NCI-H774 (cell line): ENCODE results near the gene NPLOC4.
A peak's percentile ranks its signal among the peaks of the same experiment; 100 is the strongest.
"Not testable (repeated sequence)": the region's sequence is repeated elsewhere in the genome, so short reads cannot be mapped to it uniquely, and the experiment has no call there.

ENCODE experiments used
- DNase-seq: peaks from one replicate; lab custom pipeline; 2025; lab: John Stamatoyannopoulos, UW

The NPLOC4 gene

GRCh38 chr17:81533339-81534141 lies 103.4 kb downstream of the NPLOC4 start:
- no peak for DNase-seq

- no peak for DNase-seq
Observed at GRCh38 chr17:81532490-81533287, 104.2 kb downstream of the NPLOC4 start.

- not testable (repeated sequence) for DNase-seq
Observed at GRCh38 chr17:81531998-81532404, 104.9 kb downstream of the NPLOC4 start.

GRCh38 chr17:81531013-81531412 lies 105.9 kb downstream of the NPLOC4 start:
- DNase-seq, result not testable (repeated sequence)

GRCh38 chr17:81529437-81529803 lies 107.5 kb downstream of the NPLOC4 start:
- no peak for DNase-seq

GRCh38 chr17:81528651-81529436 lies 108.1 kb downstream of the NPLOC4 start:
- DNase-seq, result peak; percentile 72

GRCh38 chr17:81528384-81528650 lies 108.6 kb downstream of the NPLOC4 start:
- no peak for DNase-seq

- no peak for DNase-seq
Observed at GRCh38 chr17:81527591-81528383, 109.1 kb downstream of the NPLOC4 start, which contains the start of gene FSCN2. Gene FSCN2, plus strand, starts transcription at chr17:81528377. Its CDS starts 155 bp downstream, at chr17:81528532.

GRCh38 chr17:81526662-81527571 lies 110.0 kb downstream of the NPLOC4 start:
- DNase-seq, result no peak

GRCh38 chr17:81524865-81525159 lies 112.1 kb downstream of the NPLOC4 start:
- no peak for DNase-seq

- DNase-seq, result peak; percentile 40
Observed at GRCh38 chr17:81524039-81524864, 112.7 kb downstream of the NPLOC4 start.

GRCh38 chr17:81523402-81524038 lies 113.4 kb downstream of the NPLOC4 start:
- peak; percentile 88 for DNase-seq

- DNase-seq, result no peak
Observed at GRCh38 chr17:81522491-81523401, 114.2 kb downstream of the NPLOC4 start.

GRCh38 chr17:81520021-81520901 lies 116.7 kb downstream of the NPLOC4 start:
- no peak for DNase-seq

GRCh38 chr17:81519284-81520020 lies 117.5 kb downstream of the NPLOC4 start:
- peak; percentile 75 for DNase-seq

- DNase-seq, result peak; percentile 51
Observed at GRCh38 chr17:81518785-81519283, 118.1 kb downstream of the NPLOC4 start.
